Activated naive CD4-positive, alpha-beta T cell treated with anti-CD3 and anti-CD28 coated beads, Interleukin-2, amount 10 ng/mL, durations not matched to agents 7 days and 5 days (primary cell): Measurements from ENCODE around the gene PYY.

Experiments
- CTCF ChIA-PET: fragments of 350-600 bp; sonication (Branson Sonifier 250); formaldehyde crosslinking; loops from one replicate; lab custom pipeline; 2021; ENCODE audit warnings: antibody characterized with exemption; lab: Charles Lee
- DNase-seq: peaks from one replicate; pipeline ENCODE4 v3.0.0-alpha.2; 2020
- H3K27ac Mint-ChIP-seq: one replicate; pipeline ENCODE4 v1.8.0; 2021; ENCODE audit warnings: mild to moderate bottlenecking, moderate library complexity, mixed read lengths
- H3K27me3 Mint-ChIP-seq: one replicate; pipeline ENCODE4 v1.8.0; 2021; ENCODE audit warnings: mild to moderate bottlenecking, mixed read lengths
- H3K36me3 Mint-ChIP-seq: one replicate; pipeline ENCODE4 v1.8.0; 2021; ENCODE audit warnings: mixed read lengths
- H3K4me1 Mint-ChIP-seq: one replicate; pipeline ENCODE4 v1.8.0; 2021; ENCODE audit warnings: mixed read lengths
- H3K4me3 Mint-ChIP-seq: one replicate; pipeline ENCODE4 v1.8.0; 2021; ENCODE audit warnings: mild to moderate bottlenecking, moderate library complexity, mixed read lengths
- H3K9me3 Mint-ChIP-seq: one replicate; pipeline ENCODE4 v1.8.0; 2021; ENCODE audit warnings: mixed read lengths

PYY gene

DNA sequence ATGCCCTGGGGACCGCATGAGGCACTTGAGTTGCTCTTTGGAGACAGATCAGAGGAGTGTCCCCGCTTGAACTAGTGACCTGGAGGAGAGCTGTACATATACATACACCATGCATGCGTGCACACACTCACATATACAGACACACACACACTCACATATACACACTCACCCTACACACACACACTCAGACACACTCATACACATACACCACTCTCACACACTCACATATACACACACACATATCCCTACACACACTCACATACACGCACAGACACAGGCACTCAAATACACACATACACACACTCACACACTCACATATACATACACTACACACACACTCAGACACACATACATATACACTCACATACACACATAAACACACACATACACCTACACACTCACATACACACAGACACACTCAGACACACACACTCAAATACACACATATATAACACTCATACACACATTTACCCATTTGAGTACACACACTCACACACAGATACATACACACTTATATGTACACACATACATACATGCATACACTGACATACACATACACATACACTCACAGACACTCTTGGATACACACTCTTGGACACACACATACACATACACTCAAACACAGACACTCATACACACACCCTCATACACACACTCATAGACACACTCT lies 41.0 kb downstream of the PYY start:
- Mint-ChIP-seq H3K36me3 (no peaks in the 10 kb centered on the region), H3K27ac (no peak overlapping the region), H3K9me3 (no peaks in the 10 kb centered on the region), H3K27me3 (peaks cover 34% of the 10 kb centered on the region), H3K4me3 (no peak overlapping the region), H3K4me1 (peaks cover 20% of the 10 kb centered on the region)
- CTCF ChIA-PET = interaction anchor here (4.4 kb wide), 1 partner anchor 12 kb away, joined by 30 read pairs; no protein-coding TSS in a partner anchor
- no peak for DNase-seq

GRCh38 chr17:43911904-43912303 lies 41.8 kb downstream of the PYY start:
- H3K9me3 Mint-ChIP-seq = no peaks in the 10 kb centered on the region
- no peak overlapping the region for H3K27ac Mint-ChIP-seq
- H3K36me3 Mint-ChIP-seq = no peaks in the 10 kb centered on the region
- CTCF ChIA-PET = interaction anchor here (1.1 to 4.4 kb wide), 2 partner anchors 13 to 32 kb away, joined by 3 to 30 read pairs; no protein-coding TSS in a partner anchor
- no peak for DNase-seq
- H3K4me1 Mint-ChIP-seq = peaks cover 18% of the 10 kb centered on the region
- peaks cover 38% of the 10 kb centered on the region for H3K27me3 Mint-ChIP-seq
- H3K4me3 Mint-ChIP-seq = no peak overlapping the region

DNA sequence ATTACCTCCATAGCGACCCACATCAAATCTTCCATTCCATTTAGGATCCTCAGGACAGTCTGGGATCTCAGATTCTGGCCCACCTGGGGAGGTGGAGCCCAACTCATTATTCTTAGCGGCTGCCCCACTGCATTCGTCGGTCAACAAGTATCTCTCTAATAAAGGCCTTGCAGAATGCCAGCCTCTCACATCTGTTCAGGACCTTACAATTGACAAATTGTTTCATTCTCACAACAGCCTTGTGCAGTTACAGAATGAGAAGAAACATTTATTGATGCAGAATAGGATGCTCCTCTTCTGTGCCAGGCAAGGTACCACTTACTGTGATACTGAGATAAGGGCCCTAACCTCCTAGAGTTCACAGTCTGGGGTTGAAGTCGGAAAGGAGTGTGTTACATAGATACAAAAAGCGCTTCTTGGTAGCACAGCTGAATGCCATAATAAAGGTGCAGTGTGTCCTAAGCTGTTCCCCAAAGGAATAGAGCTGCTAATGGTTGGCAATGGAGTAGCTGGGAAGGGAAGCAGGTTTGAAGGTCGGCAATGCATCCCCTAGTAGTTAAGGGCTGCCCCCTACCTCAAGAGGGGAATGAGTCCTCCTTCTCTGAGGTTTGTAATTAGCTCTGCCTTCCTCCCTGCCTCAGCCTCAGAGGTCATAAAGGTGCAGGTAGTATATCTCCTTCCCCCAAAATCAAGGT lies 44.1 kb downstream of the PYY start:
- CTCF ChIA-PET = interaction anchor here (0.7 to 4.4 kb wide), 13 partner anchors 9 to 206 kb away, joined by 3 to 30 read pairs (median 4); no protein-coding TSS in a partner anchor
- no peaks in the 10 kb centered on the region for H3K36me3 Mint-ChIP-seq
- peaks cover 60% of the 10 kb centered on the region for H3K27me3 Mint-ChIP-seq

GRCh38 chr17:43907998-43908721 lies 45.6 kb downstream of the PYY start:
- Mint-ChIP-seq H3K27me3 (peaks cover 71% of the 10 kb centered on the region), H3K27ac (no peak overlapping the region), H3K36me3 (no peaks in the 10 kb centered on the region), H3K9me3 (no peaks in the 10 kb centered on the region), H3K4me3 (peak overlapping the region; percentile 5), H3K4me1 (peaks cover 21% of the 10 kb centered on the region)
- CTCF ChIA-PET = interaction anchor here (0.7 to 4.4 kb wide), 7 partner anchors 10 to 95 kb away, joined by 3 to 30 read pairs (median 4); no protein-coding TSS in a partner anchor
- DNase-seq = peak; percentile 66

More for the DNA sequence above, 44.1 kb downstream of the PYY start:
- Mint-ChIP-seq H3K4me1 (peaks cover 21% of the 10 kb centered on the region), H3K27ac (no peak overlapping the region), H3K4me3 (no peak overlapping the region), H3K9me3 (no peaks in the 10 kb centered on the region)
- DNase-seq = no peak

GRCh38 chr17:43907425-43907981 lies 46.2 kb downstream of the PYY start, which contains the start of gene MPP2:
MPP2 (minus strand) TSS chr17:43907536; CDS start chr17:43904460, 3,076 bp downstream.
- Mint-ChIP-seq H3K36me3 (no peaks in the 10 kb centered on the region), H3K27me3 (peaks cover 75% of the 10 kb centered on the region), H3K4me1 (peaks cover 21% of the 10 kb centered on the region), H3K9me3 (no peaks in the 10 kb centered on the region), H3K27ac (no peak within 1 kb of the TSS), H3K4me3 (peak within 1 kb of the TSS; percentile 57)
- DNase-seq = peak; percentile 70
- CTCF ChIA-PET = interaction anchor here (1.2 to 4.0 kb wide), 2 partner anchors 28 to 88 kb away, joined by 3 to 24 read pairs; no protein-coding TSS in a partner anchor

DNA sequence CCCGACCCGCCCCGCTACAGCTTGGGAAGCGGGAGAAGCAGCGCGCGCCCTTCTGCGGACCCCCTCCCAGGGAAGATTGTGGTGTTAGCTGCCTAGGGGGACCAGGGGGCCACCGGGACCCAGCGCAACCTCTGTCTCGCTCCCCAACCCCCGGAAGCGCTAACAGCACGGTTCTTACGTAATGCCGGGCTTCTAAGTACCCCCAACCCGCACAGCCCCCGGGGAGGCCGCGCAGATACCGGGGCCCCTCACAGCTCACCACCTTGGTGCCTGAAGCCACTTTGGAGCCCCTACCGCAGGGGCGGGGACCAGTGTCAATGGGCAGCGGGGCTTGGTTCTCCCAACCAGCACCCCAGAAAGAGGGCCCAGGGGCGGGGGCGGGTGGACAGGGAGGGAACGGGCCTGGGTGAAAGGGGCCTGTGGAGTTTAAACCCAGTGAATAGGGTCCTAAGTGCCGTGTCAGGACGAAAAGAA lies 46.8 kb downstream of the PYY start:
- no peaks in the 10 kb centered on the region for H3K36me3 Mint-ChIP-seq
- peak overlapping the region; percentile 57 for H3K4me3 Mint-ChIP-seq
- H3K4me1 Mint-ChIP-seq = peaks cover 21% of the 10 kb centered on the region
- CTCF ChIA-PET = interaction anchor here (0.9 to 1.2 kb wide), 2 partner anchors 11 to 89 kb away, joined by 3 read pairs; no protein-coding TSS in a partner anchor
- H3K27ac Mint-ChIP-seq = no peak overlapping the region
- DNase-seq = peak; percentile 32
- no peaks in the 10 kb centered on the region for H3K9me3 Mint-ChIP-seq
- peaks cover 80% of the 10 kb centered on the region for H3K27me3 Mint-ChIP-seq

GRCh38 chr17:43905985-43906852 lies 47.5 kb downstream of the PYY start:
- H3K27ac Mint-ChIP-seq = no peak overlapping the region
- H3K4me1 Mint-ChIP-seq = peaks cover 22% of the 10 kb centered on the region
- CTCF ChIA-PET = interaction anchor here (0.9 to 1.2 kb wide), 2 partner anchors 12 to 90 kb away, joined by 3 read pairs; no protein-coding TSS in a partner anchor
- no peaks in the 10 kb centered on the region for H3K36me3 Mint-ChIP-seq
- H3K9me3 Mint-ChIP-seq = no peaks in the 10 kb centered on the region
- H3K27me3 Mint-ChIP-seq = peaks cover 88% of the 10 kb centered on the region
- peak overlapping the region; percentile 57 for H3K4me3 Mint-ChIP-seq
- DNase-seq = peak; percentile 51

GRCh38 chr17:43905400-43905984 lies 48.2 kb downstream of the PYY start:
- CTCF ChIA-PET = no interaction called here
- Mint-ChIP-seq H3K36me3 (no peaks in the 10 kb centered on the region), H3K27me3 (peaks cover 95% of the 10 kb centered on the region), H3K9me3 (no peaks in the 10 kb centered on the region), H3K27ac (no peak overlapping the region), H3K4me1 (peaks cover 29% of the 10 kb centered on the region), H3K4me3 (no peak overlapping the region)
- DNase-seq = no peak
